IMR-90 (cell line): ENCODE data around the gene UGT1A1. TPM values are rescaled to one million over a fixed set of nuclear protein-coding genes. Genes with fewer than 3 reads are reported as not detected.

Source experiments
- ATAC-seq: fragments of 200-7000 bp; cut with Tn5 transposase; 2 replicates; pipeline ENCODE4 v1.9.1; 2020; ENCODE audit warnings: low read depth, mild to moderate bottlenecking, moderate library complexity
- BruUV-seq: library from RNA; stranded (reverse); fragments of 400-500 nt; replicated peaks from 2 replicates; lab custom pipeline; 2021; lab: Mats Ljungman, UMichigan
- CTCF ChIA-PET: fragments of 300-600 bp; formaldehyde crosslinking; extraction: SDS; loops from one replicate; lab custom pipeline; 2021; ENCODE audit warnings: antibody characterized with exemption; lab: Yijun Ruan, JAX
- POLR2A ChIA-PET: fragments of 300-600 bp; sonication (Branson Sonifier 250); formaldehyde crosslinking; loops from one replicate; lab custom pipeline; 2022; ENCODE audit warnings: antibody characterized with exemption; ENCODE audit not compliant: unreplicated experiment; lab: Charles Lee
- DNase-seq: peaks from one replicate; pipeline ENCODE4 v3.0.0; 2013
- H2AFZ ChIP-seq: replicated peaks from 2 replicates; pipeline ENCODE3; 2013; ENCODE audit warnings: low read length, mild to moderate bottlenecking; ENCODE audit not compliant: poor library complexity
- H2AK5ac ChIP-seq: 2 replicates; pipeline ENCODE4 v1.6.1; 2013; ENCODE audit warnings: low read depth, low read length, inconsistent platforms
- H2AK9ac ChIP-seq: replicated peaks from 2 replicates; pipeline ENCODE3; 2013; ENCODE audit warnings: mild to moderate bottlenecking, low read depth, low read length, moderate library complexity; ENCODE audit not compliant: poor library complexity
- H2BK120ac ChIP-seq: 2 replicates; pipeline ENCODE4 v1.6.1; 2013; ENCODE audit warnings: low read depth, low read length, inconsistent platforms
- H2BK15ac ChIP-seq: 3 replicates; pipeline ENCODE4 v1.6.1; 2013; ENCODE audit warnings: low read depth, low read length, inconsistent platforms
- H2BK20ac ChIP-seq: 2 replicates; pipeline ENCODE4 v1.6.1; 2013; ENCODE audit warnings: low read depth, mild to moderate bottlenecking, inconsistent platforms, low read length, moderate library complexity
- H2BK5ac ChIP-seq: 2 replicates; pipeline ENCODE4 v1.6.1; 2013; ENCODE audit warnings: mild to moderate bottlenecking, low read depth, low read length, inconsistent platforms; ENCODE audit not compliant: poor library complexity, severe bottlenecking
- H3K14ac ChIP-seq: replicated peaks from 2 replicates; pipeline ENCODE4 v1.6.1; 2013; ENCODE audit warnings: low read depth, low read length, inconsistent platforms
- H3K18ac ChIP-seq: 2 replicates; pipeline ENCODE4 v1.6.1; 2013; ENCODE audit warnings: low read depth, low read length, control low read depth
- H3K23ac ChIP-seq: 2 replicates; pipeline ENCODE4 v1.6.1; 2013; ENCODE audit warnings: low read depth, low read length, inconsistent platforms
- H3K27ac ChIP-seq: 2 replicates; pipeline ENCODE4 v1.5.1; 2013; ENCODE audit warnings: mild to moderate bottlenecking, control low read depth, low read length; ENCODE audit not compliant: insufficient read depth
- H3K27me3 ChIP-seq: 2 replicates; pipeline ENCODE4 v1.6.1; 2013; ENCODE audit warnings: low read length; ENCODE audit not compliant: control insufficient read depth, insufficient read depth
- H3K36me3 ChIP-seq: 2 replicates; pipeline ENCODE4 v1.6.1; 2013; ENCODE audit warnings: low read length, mixed read lengths; ENCODE audit not compliant: control insufficient read depth, insufficient read depth
- H3K4ac ChIP-seq: 2 replicates; pipeline ENCODE4 v1.6.1; 2013; ENCODE audit warnings: low read depth, low read length, inconsistent platforms
- H3K4me1 ChIP-seq: 2 replicates; pipeline ENCODE4 v1.6.1; 2013; ENCODE audit warnings: low read length, mixed read lengths; ENCODE audit not compliant: control insufficient read depth, insufficient read depth
- H3K4me2 ChIP-seq: 2 replicates; pipeline ENCODE4 v1.6.1; 2013; ENCODE audit warnings: low read depth, mild to moderate bottlenecking, control low read depth, low read length, moderate library complexity
- H3K4me3 ChIP-seq: 2 replicates; pipeline ENCODE4 v1.5.1; 2013; ENCODE audit warnings: low read depth, mild to moderate bottlenecking, control low read depth, low read length, moderate library complexity; ENCODE audit not compliant: insufficient read depth
- H3K56ac ChIP-seq: 2 replicates; pipeline ENCODE4 v1.6.1; 2013; ENCODE audit warnings: low read length, inconsistent platforms; ENCODE audit not compliant: insufficient read depth; ENCODE audit errors: extremely low read depth
- H3K79me1 ChIP-seq, 2 experiments: 2 replicates each; pipeline ENCODE4 v1.6.1; 2013; ENCODE audit warnings: low read length in 2 of 2, inconsistent platforms in 1 of 2, low read depth in 1 of 2
- H3K9ac ChIP-seq: 2 replicates; pipeline ENCODE4 v1.6.1; 2013; ENCODE audit warnings: low read depth, low read length, control low read depth
- H3K9me1 ChIP-seq: 2 replicates; pipeline ENCODE4 v1.6.1; 2013; ENCODE audit warnings: low read length, inconsistent platforms; ENCODE audit not compliant: insufficient read depth
- H3K9me3 ChIP-seq: 2 replicates; pipeline ENCODE4 v1.6.1; 2013; ENCODE audit warnings: low read length; ENCODE audit not compliant: control insufficient read depth, insufficient read depth
- H4K20me1 ChIP-seq: 2 replicates; pipeline ENCODE4 v1.6.1; 2013; ENCODE audit warnings: low read length, inconsistent platforms; ENCODE audit not compliant: insufficient read depth
- H4K5ac ChIP-seq: 2 replicates; pipeline ENCODE4 v1.6.1; 2013; ENCODE audit warnings: mild to moderate bottlenecking, low read depth, low read length, control low read depth
- H4K8ac ChIP-seq, 2 experiments: 2 replicates each; pipeline ENCODE4 v1.6.1; 2013; ENCODE audit warnings: low read depth in 2 of 2, low read length in 2 of 2, control low read depth in 1 of 2, inconsistent platforms in 1 of 2
- H4K91ac ChIP-seq: 2 replicates; pipeline ENCODE4 v1.6.1; 2013; ENCODE audit warnings: low read depth, low read length, inconsistent platforms; ENCODE audit not compliant: insufficient read depth
- BHLHE40 ChIP-seq: fragments of 150-350 bp; IDR thresholded peaks from 2 replicates; pipeline ENCODE4 v1.6.1; 2016; ENCODE audit warnings: mild to moderate bottlenecking, low read depth, low read length
- CEBPB ChIP-seq: IDR thresholded peaks from 2 replicates; pipeline ENCODE4 v1.6.1; 2012; ENCODE audit warnings: low read depth, low read length, improper control_type of control experiment
- CHD1 ChIP-seq: IDR thresholded peaks from 2 replicates; pipeline ENCODE4 v1.6.1; 2012; ENCODE audit warnings: low read depth, low read length, improper control_type of control experiment
- CTCF ChIP-seq: conservative IDR thresholded peaks from 2 replicates; pipeline ENCODE4 v1.5.1; 2012; ENCODE audit warnings: mild to moderate bottlenecking, low read depth, low read length, improper control_type of control experiment
- MAFK ChIP-seq: IDR thresholded peaks from 2 replicates; pipeline ENCODE4 v1.6.1; 2012; ENCODE audit warnings: low read depth, low read length, improper control_type of control experiment
- MAZ ChIP-seq: IDR thresholded peaks from 2 replicates; pipeline ENCODE4 v1.6.1; 2012; ENCODE audit warnings: low read depth, mild to moderate bottlenecking, low read length, improper control_type of control experiment, moderate library complexity, borderline replicate concordance
- WGBS, 2 experiments: methylation state at CpG; one replicate each; pipeline versions ENCODE4 v1.1.5 to v1.1.7; 2013; ENCODE audit warnings: missing lambda C conversion rate in 2 of 2; ENCODE audit not compliant: insufficient read length in 1 of 2; ENCODE audit errors: extremely low coverage in 2 of 2; 5-methylcytosine and 5-hydroxymethylcytosine counted together
- dilution Hi-C: fragments of 300-500 bp; cut with HindIII; formaldehyde crosslinking; loops from one replicate; pipeline ENCODE4 v1.14.3; 2018; ENCODE audit warnings: low sequenced_read_pairs; ENCODE audit not compliant: unreplicated experiment
- in situ Hi-C: fragments of 300-500 bp; cut with MboI; formaldehyde crosslinking; loops from 3 replicates; pipeline ENCODE4 v1.14.3; 2019; ENCODE audit warnings: low sequenced_read_pairs, inconsistent platforms, mixed read lengths
- intact Hi-C: fragments of 100-400 bp; cut with micrococcal nuclease; formaldehyde crosslinking; loops from 2 replicates; pipeline ENCODE4 v1.10.0; 2022
- polyA plus RNA-seq, 3 experiments: library from polyadenylated mRNA; depleted of rRNA; stranded (reverse); fragments of >200 nt; gene quantifications; 2 replicates each; pipeline ENCODE4 v1.2.3, GENCODE V29; 2012; ENCODE audit warnings: low replicate concordance in 1 of 3
- total RNA-seq: library from RNA; depleted of rRNA; stranded (reverse); fragments of >200 nt; gene quantifications from 2 replicates; pipeline ENCODE4 v1.2.3, GENCODE V29; 2012

The UGT1A1 gene
- total and polyA plus RNA-seq, 2 of the 4 experiments (the other 2 are of a cell fraction): not detected

GRCh38 chr2:233778030-233778429, 18.0 kb downstream of the UGT1A1 start, which contains the start of gene MROH2A:
Gene MROH2A, plus strand, starts transcription at chr2:233778330. Its CDS starts 1,029 bp downstream, at chr2:233779359.
- no peak within 1 kb of the TSS for H3K14ac ChIP-seq
- no peaks in the 10 kb centered on the region for H3K9me1 ChIP-seq
- H3K23ac ChIP-seq: no peak within 1 kb of the TSS
- DNase-seq (no peak), ATAC-seq (no peak)
- H3K4me3 ChIP-seq: no peak within 1 kb of the TSS
- no peak within 1 kb of the TSS for H3K4me2 ChIP-seq
- no peaks in the 10 kb centered on the region for H4K20me1 ChIP-seq
- H3K9ac ChIP-seq: no peak within 1 kb of the TSS
- H2BK5ac ChIP-seq: no peak within 1 kb of the TSS
- no peak within 1 kb of the TSS for H3K18ac ChIP-seq
- no peak within 1 kb of the TSS for H4K8ac ChIP-seq
- H3K27me3 ChIP-seq: no peaks in the 10 kb centered on the region
- no peaks in the 10 kb centered on the region for H3K4me1 ChIP-seq
- POLR2A ChIA-PET: no interaction called here
- CTCF ChIA-PET: no interaction called here
- no peak within 1 kb of the TSS for H3K27ac ChIP-seq
- no peak within 1 kb of the TSS for H2AFZ ChIP-seq
- H2BK15ac ChIP-seq: no peak within 1 kb of the TSS
- H4K5ac ChIP-seq: no peak within 1 kb of the TSS
- in situ Hi-C loops (no loop called here), intact Hi-C loops (no loop called here), dilution Hi-C loops (no loop called here)
- no peak within 1 kb of the TSS for H4K91ac ChIP-seq
- WGBS, 2 experiments: no CpG with 5 or more reads among the region's 2 CpGs
- H2BK120ac ChIP-seq: no peak within 1 kb of the TSS
- H2AK5ac ChIP-seq: no peak within 1 kb of the TSS
- H3K9me3 ChIP-seq: peaks cover 3% of the 10 kb centered on the region; the same call in 1 of the 2 replicates
- no peaks in the 10 kb centered on the region for H3K79me1 ChIP-seq
- no TSS peak for BruUV-seq
- H2AK9ac ChIP-seq: no peak within 1 kb of the TSS
- H2BK20ac ChIP-seq: no peak within 1 kb of the TSS
- no peak within 1 kb of the TSS for H3K4ac ChIP-seq
- no peak for TF ChIP-seq CHD1
- TF ChIP-seq MAZ: no peak
- no peak for TF ChIP-seq CTCF
- no peak for TF ChIP-seq MAFK
- TF ChIP-seq CEBPB: no peak
- TF ChIP-seq BHLHE40: no peak
- H3K56ac ChIP-seq: no peak within 1 kb of the TSS
- H3K36me3 ChIP-seq: no peaks in the 10 kb centered on the region
